Measurements from ENCODE around the gene LRRC46. TPM values are rescaled to one million over a fixed set of nuclear protein-coding genes. Genes with fewer than 3 reads are reported as not detected.

LRRC46 gene
- total RNA-seq, 2 donors from 2014 or later: 0.59 TPM; not detected in 1

DNA sequence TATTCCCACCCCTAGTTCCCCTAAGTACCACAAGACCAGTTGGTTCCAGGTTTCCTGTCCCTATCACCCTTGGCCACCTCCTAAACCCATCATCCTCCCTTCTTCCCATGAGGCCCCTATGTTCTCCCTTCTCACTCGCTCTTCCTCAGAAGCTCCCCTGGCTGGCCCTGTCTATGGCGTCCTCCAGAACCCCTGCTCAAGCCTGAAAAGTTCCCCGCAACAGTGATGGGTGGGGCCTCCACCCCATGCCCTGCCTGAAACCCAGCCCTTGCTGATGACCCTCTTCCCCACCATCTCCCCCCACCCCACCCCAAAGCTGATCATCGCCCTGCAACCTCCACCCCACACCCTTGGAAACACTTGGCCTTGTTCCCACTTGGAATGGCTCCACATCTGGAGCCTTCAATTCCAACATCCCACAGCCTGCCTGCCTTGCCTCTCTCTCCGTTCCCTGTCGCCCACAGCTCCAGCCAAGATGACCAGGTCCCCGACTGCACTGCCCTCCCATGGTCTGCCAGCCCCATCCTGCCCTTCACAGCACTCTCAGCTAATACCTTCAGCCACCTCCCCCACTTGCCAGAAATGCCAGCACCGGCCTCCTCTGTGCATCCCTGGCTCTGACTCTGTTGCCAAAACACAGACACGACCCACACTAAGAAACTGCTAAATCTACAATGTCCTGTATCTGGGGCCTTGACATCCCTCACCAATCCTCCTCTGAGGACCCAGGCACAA, 20.4 kb upstream of the LRRC46 start:
- Histone ChIP-seq H3K4me3 (no peak overlapping the region), H3K36me3 (peaks cover 40% of the 10 kb centered on the region), H3K9me3 (no peaks in the 10 kb centered on the region), H3K4me1 (peaks cover 0 to 17% of the 10 kb centered on the region in 2 donors), H3K27ac (peak overlapping the region in 1 of 2 donors; percentile 27), H3K27me3 (no peaks in the 10 kb centered on the region)
- no peak for DNase-seq (ENCODE audit: low spot score)
- TF ChIP-seq CTCF (IDR thresholded peaks at IDR 0.05): no peak

DNA sequence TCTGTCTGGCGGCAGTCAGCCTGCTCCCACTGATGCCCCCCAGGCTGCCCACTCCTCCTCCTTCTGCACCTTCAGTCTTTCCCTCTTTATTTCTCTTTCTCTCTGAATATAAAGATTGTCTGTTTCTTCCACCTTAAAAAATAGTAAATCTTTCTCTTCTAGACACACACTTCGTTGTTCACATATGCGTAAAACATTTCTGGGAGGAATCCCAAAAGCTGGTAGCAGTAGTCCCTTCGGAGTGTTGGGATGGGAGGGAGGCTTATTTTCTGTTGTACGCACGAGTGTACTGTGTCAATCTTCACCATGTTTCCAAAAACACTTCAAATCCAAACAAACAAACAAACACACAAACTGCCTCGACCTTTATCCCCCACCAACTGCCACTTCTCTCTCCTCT, 19.8 kb upstream of the LRRC46 start:
- Histone ChIP-seq H3K4me3 (no peak overlapping the region), H3K27me3 (no peaks in the 10 kb centered on the region), H3K4me1 (peaks cover 0 to 16% of the 10 kb centered on the region in 2 donors), H3K9me3 (no peaks in the 10 kb centered on the region), H3K36me3 (peaks cover 47% of the 10 kb centered on the region), H3K27ac (no peak overlapping the region)
- no peak for TF ChIP-seq CTCF (IDR thresholded peaks at IDR 0.05)
- no peak for DNase-seq (ENCODE audit: low spot score)

DNA sequence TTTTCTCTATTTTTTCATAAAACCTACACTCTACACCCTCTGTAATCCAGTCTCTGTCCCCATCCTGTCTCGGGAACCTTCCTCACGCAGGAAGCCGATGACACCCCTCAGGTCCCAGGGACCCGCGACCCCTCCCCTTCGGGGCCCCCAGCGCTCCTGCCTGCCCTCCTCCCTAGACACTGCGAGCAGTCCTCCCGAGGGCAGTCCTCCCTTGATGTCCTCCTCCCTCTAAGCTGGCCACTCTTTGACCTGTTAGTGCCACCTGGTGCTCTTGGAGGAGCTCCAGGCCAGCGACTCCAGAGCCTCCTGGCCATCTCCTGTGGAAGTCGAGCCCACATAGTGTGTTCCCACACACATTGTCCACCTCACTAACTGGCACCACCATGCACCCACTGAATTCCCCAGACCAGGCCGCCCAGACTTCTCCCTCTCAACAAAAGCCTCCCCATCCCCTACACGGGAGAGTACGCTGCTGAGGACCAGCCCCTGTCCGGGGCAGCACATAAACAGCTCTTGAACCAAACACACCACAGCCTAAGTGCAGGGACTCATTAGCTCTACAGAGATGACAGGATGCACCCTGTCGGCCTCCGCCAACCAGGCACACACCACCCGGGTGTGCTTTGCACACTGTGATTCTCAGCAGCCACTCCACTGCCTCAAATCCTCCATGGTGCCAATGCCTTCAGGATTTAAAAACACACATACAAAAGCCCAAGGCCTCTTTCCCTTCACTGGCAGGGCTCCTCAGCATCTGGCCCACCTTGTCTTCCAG, 19.1 kb upstream of the LRRC46 start:
- TF ChIP-seq CTCF (IDR thresholded peaks at IDR 0.05): no peak
- H3K36me3 ChIP-seq: peaks cover 51% of the 10 kb centered on the region
- no peak for DNase-seq (ENCODE audit: low spot score)
- H3K4me3 ChIP-seq: no peak overlapping the region
- peaks cover 0 to 16% of the 10 kb centered on the region in 2 donors for H3K4me1 ChIP-seq
- no peaks in the 10 kb centered on the region for H3K27me3 ChIP-seq
- no peak overlapping the region for H3K27ac ChIP-seq
- no peaks in the 10 kb centered on the region for H3K9me3 ChIP-seq

DNA sequence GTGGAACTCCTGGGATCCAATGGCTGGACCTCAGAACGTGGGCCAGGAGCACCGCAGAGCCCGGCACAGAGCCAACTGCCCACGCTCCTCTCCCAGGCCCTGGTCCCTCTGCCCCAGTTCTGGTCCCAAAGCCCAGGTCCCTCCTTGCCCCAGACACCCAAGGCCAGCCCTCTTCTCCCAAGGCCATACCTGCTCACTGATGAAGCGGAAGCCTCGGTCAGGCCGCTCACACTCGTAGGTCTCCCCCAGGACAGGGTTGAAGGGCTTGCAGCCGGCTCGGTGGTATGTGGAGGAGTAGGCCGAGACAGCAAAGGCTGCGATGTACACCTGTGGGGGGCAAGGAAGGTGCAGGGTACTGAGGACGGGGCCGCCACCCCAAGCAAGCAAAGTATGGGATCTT, 18.4 kb upstream of the LRRC46 start:
- DNase-seq (ENCODE audit: low spot score): no peak
- H3K36me3 ChIP-seq: peaks cover 45% of the 10 kb centered on the region
- H3K27ac ChIP-seq: no peak overlapping the region
- no peaks in the 10 kb centered on the region for H3K9me3 ChIP-seq
- no peak overlapping the region for H3K4me3 ChIP-seq
- no peak for TF ChIP-seq CTCF (IDR thresholded peaks at IDR 0.05)
- H3K27me3 ChIP-seq: no peaks in the 10 kb centered on the region
- peaks cover 0 to 16% of the 10 kb centered on the region in 2 donors for H3K4me1 ChIP-seq

DNA sequence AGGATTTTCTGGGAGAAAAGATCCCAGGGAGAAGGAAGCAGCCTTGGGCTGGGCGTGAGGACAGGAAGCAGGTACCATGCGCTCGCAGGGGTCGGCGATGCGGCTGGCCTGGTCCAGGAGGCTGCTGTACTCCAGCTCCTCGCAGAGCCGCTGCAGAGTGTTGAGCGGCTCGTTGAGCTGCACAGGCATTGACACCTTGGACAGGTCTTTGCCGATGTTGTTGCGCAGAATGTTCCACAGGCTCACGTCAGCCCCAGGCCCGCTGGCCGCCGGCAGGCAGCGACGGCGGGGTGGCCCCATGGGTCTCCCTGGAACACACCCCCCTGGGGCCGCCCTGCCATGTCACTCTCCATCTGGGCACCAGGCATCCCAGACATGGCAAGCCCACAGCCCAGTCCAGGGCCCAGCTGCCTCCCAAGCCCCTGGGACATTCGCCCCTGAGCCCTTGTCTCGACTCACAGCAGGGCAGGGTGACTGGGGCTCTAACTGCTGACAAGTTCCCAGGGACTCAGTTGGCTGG, 17.9 kb upstream of the LRRC46 start:
- TF ChIP-seq CTCF (IDR thresholded peaks at IDR 0.05): no peak
- Histone ChIP-seq H3K4me1 (peaks cover 0 to 16% of the 10 kb centered on the region in 2 donors), H3K4me3 (no peak overlapping the region), H3K27me3 (no peaks in the 10 kb centered on the region), H3K27ac (no peak overlapping the region), H3K9me3 (no peaks in the 10 kb centered on the region), H3K36me3 (peaks cover 45% of the 10 kb centered on the region)
- DNase-seq (ENCODE audit: low spot score): no peak

All from right atrium auricular region (tissue), 2 donors.